ENCODE results near the gene UGCG.
"Not testable (repeated sequence)": the region's sequence is repeated elsewhere in the genome, so short reads cannot be mapped to it uniquely, and the experiment has no call there.

The UGCG gene

GRCh38 chr9:111943746-111944145 lies 47.1 kb downstream of the UGCG start:
- TF ChIP-seq, protein P1, sequence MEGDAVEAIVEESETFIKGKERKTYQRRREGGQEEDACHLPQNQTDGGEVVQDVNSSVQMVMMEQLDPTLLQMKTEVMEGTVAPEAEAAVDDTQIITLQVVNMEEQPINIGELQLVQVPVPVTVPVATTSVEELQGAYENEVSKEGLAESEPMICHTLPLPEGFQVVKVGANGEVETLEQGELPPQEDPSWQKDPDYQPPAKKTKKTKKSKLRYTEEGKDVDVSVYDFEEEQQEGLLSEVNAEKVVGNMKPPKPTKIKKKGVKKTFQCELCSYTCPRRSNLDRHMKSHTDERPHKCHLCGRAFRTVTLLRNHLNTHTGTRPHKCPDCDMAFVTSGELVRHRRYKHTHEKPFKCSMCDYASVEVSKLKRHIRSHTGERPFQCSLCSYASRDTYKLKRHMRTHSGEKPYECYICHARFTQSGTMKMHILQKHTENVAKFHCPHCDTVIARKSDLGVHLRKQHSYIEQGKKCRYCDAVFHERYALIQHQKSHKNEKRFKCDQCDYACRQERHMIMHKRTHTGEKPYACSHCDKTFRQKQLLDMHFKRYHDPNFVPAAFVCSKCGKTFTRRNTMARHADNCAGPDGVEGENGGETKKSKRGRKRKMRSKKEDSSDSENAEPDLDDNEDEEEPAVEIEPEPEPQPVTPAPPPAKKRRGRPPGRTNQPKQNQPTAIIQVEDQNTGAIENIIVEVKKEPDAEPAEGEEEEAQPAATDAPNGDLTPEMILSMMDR (IDR thresholded peaks at IDR 0.05; ENCODE audit: extremely low read depth, missing control alignments), result no peak

DNA sequence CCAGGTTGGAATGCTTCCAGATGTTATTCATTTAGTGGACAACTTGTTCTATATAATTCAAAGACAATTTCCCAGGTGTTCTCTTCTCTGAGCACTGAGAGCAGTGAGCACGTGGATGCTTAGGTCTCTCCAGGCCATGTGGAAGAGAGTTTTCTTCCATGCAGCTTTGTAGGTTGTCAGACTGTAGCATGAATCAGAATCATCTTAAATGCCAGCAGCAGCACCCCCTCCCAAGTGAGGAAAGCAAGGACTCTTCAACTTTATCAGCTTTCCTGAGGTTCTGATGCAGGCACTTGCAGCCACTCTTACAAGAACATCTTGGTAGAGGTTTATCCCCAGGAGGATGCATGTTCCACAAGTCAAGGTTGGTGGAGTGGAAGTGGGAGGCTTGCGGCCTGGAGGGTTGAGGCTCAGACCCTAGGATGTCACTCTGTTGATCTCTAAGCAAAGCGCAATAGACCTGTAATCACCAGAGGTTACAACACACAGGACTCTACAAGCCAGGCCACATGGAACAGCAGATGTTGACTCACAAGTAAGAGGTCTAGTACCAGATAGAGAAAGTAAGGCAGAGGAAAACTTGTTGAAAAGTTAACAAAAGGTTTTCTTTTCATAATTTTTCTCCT lies 47.7 kb downstream of the UGCG start:
- DNase-seq (ENCODE audit: low spot score), result no peak
- TF ChIP-seq, protein P1 (IDR thresholded peaks at IDR 0.05; ENCODE audit: extremely low read depth, missing control alignments), result no peak

More at GRCh38 chr9:111943746-111944145, 47.1 kb downstream of the UGCG start:
- no peak for DNase-seq (ENCODE audit: low spot score)

DNA sequence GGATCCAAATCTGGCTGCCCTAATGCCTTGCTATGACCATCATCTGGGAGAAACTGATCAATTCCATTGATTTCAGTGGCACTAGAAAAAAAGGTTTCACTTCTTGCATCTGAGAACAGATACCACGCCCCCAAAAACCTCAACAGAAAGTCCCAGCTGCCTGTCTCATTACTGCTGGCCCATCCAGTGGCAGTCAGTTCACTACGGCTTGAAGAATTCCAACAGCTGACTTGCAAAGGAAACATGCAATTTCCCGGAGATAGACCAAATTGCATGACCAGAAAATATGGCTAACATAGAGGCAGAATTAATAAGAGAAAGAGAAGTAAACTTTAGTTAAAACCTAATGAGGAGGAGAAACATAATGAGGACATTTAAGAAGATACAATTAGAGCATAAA lies 48.6 kb downstream of the UGCG start:
- TF ChIP-seq, protein P1 (IDR thresholded peaks at IDR 0.05; ENCODE audit: extremely low read depth, missing control alignments), result no peak
- peak; percentile 49 for DNase-seq (ENCODE audit: low spot score)

- not testable (repeated sequence) for DNase-seq (ENCODE audit: low spot score)
Observed at GRCh38 chr9:111948109-111948508, 51.5 kb downstream of the UGCG start.

DNA sequence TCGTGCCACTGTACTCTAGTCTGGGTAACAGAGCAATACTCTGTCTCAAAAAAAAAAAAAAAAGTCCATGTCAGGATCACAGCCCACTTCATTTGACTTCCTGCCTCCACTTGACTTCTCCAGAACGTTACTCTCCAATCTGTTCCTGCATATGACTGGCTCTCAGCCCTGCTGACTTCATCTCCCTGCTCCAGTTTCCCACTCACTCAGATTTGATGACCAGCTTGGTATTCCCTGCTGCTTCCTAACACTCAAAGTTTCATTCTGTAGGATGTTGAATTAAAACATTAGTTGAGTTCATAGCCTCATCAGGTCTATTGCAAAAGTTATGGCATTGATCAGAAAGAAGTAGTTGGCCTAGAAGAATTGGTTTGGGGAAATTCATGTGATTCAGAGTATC lies 52.3 kb downstream of the UGCG start:
- TF ChIP-seq, protein P1 (IDR thresholded peaks at IDR 0.05; ENCODE audit: extremely low read depth, missing control alignments), result no peak
- no peak for DNase-seq (ENCODE audit: low spot score)

- TF ChIP-seq, protein P1 (IDR thresholded peaks at IDR 0.05; ENCODE audit: extremely low read depth, missing control alignments), result no peak
- DNase-seq (ENCODE audit: low spot score), result no peak
Observed at GRCh38 chr9:111949919-111950318, 53.3 kb downstream of the UGCG start.

DNA sequence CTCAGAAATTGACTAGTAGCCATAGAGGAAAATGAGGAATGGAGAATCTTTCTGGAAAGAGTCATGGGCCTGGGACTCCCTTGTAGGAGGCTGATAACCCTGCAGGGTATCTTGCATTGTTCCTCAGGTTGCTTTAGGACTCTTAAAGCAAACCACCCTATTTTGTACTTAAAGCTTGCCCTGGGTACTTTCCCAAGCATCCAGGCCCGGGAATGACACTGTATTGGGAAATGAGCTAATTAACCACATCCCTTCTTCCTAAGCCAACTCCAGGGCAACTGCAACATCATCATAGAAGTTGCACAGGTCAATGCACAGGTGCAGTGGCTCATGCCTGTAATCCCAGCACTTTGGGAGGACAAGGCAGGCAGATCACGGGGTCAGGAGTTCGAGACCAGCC lies 55.9 kb downstream of the UGCG start:
- TF ChIP-seq, protein P1 (IDR thresholded peaks at IDR 0.05; ENCODE audit: extremely low read depth, missing control alignments), result no peak
- DNase-seq (ENCODE audit: low spot score), result no peak

DNA sequence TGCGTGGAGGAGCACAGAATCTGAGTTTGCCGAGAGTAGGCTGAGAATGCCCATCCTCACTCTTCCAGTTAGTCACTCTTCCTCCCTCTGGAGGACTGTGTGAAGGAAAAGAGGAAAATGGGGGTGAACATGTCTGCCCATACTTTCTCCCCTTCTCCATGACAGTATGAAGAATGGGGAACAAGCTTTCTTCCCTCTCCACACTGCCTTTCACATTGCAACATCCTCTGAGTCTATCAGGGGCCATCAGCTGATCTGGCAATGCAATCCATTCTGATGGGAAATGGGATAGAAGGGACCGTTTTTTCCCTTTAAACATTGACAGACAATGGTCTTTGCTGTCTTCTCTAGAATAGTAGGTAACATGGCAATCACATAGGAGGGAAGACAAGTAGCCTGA lies 56.8 kb downstream of the UGCG start:
- DNase-seq (ENCODE audit: low spot score), result no peak
- TF ChIP-seq, protein P1 (IDR thresholded peaks at IDR 0.05; ENCODE audit: extremely low read depth, missing control alignments), result no peak

All from GM20000 (cell line).